Stimulated activated CD4-positive, alpha-beta T cell treated with anti-CD3 and anti-CD28 coated beads, TNF-alpha, amount 100 ng/mL, for 24 hours (primary cell): ENCODE data around the gene NDUFB10.
"Not testable (repeated sequence)": the region's sequence is repeated elsewhere in the genome, so short reads cannot be mapped to it uniquely, and the experiment has no call there.

ENCODE experiments used
- DNase-seq, 3 experiments: peaks; one replicate each; pipeline ENCODE4 v3.0.0-alpha.2; 2020; ENCODE audit warnings: low read depth in 3 of 3

NDUFB10 gene

GRCh38 chr16:1959269-1960039, at the start of gene NDUFB10:
NDUFB10 (plus strand) TSS chr16:1959538; CDS start chr16:1959625, 87 bp downstream.
- DNase-seq, result peak; percentile 83 to 93 (median 83)

GRCh38 chr16:1909561-1910231, 49.6 kb upstream of the NDUFB10 start:
- no peak for DNase-seq

GRCh38 chr16:1911467-1912214, 47.7 kb upstream of the NDUFB10 start:
- DNase-seq, result no peak

- no peak for DNase-seq
Observed at GRCh38 chr16:1912215-1912543, 47.2 kb upstream of the NDUFB10 start.

- DNase-seq, result no peak
Observed at GRCh38 chr16:1913327-1914083, 45.8 kb upstream of the NDUFB10 start.

- no peak for DNase-seq
Observed at GRCh38 chr16:1914084-1914608, 45.2 kb upstream of the NDUFB10 start.

GRCh38 chr16:1914988-1915387, 44.4 kb upstream of the NDUFB10 start:
- no peak for DNase-seq

GRCh38 chr16:1915732-1916639, 43.4 kb upstream of the NDUFB10 start:
- no peak for DNase-seq

GRCh38 chr16:1916640-1916990, 42.7 kb upstream of the NDUFB10 start:
- no peak for DNase-seq

- DNase-seq, result no peak
Observed at GRCh38 chr16:1917056-1917664, 42.2 kb upstream of the NDUFB10 start.

GRCh38 chr16:1917665-1918350, 41.5 kb upstream of the NDUFB10 start:
- DNase-seq, result no peak

GRCh38 chr16:1918351-1919326, 40.7 kb upstream of the NDUFB10 start, which contains the start of gene HS3ST6:
HS3ST6 (minus strand) TSS chr16:1918415; CDS start chr16:1918323, 92 bp downstream.
- DNase-seq, result no peak

GRCh38 chr16:1919327-1919998, 39.9 kb upstream of the NDUFB10 start:
- DNase-seq, result no peak

GRCh38 chr16:1920122-1920521, 39.2 kb upstream of the NDUFB10 start:
- not testable (repeated sequence) for DNase-seq

GRCh38 chr16:1920727-1921171, 38.6 kb upstream of the NDUFB10 start:
- no peak for DNase-seq

GRCh38 chr16:1922357-1922756, 37.0 kb upstream of the NDUFB10 start:
- no peak for DNase-seq

- DNase-seq, result no peak
Observed at GRCh38 chr16:1923299-1924034, 35.9 kb upstream of the NDUFB10 start.
